A673 (cell line): ENCODE results near the gene RBM15B.

Source experiments
- EZH2 ChIP-seq: fragments of 200-600 bp; sonication (generic); IDR thresholded peaks from 2 replicates; pipeline ENCODE4 v1.6.1; 2017; ENCODE audit warnings: borderline replicate concordance, low read depth, mild to moderate bottlenecking, mixed read lengths, antibody characterized with exemption, low read length; ENCODE audit not compliant: poor library complexity, severe bottlenecking
- TF ChIP-seq, protein P1 (sequence below): fragments of 300-800, 200-600 bp; sonication (generic); conservative IDR thresholded peaks from 2 replicates; pipeline ENCODE4 v1.5.1; 2017; ENCODE audit warnings: low read depth, mild to moderate bottlenecking, antibody characterized with exemption, low read length, moderate library complexity, mixed read lengths

DNA sequence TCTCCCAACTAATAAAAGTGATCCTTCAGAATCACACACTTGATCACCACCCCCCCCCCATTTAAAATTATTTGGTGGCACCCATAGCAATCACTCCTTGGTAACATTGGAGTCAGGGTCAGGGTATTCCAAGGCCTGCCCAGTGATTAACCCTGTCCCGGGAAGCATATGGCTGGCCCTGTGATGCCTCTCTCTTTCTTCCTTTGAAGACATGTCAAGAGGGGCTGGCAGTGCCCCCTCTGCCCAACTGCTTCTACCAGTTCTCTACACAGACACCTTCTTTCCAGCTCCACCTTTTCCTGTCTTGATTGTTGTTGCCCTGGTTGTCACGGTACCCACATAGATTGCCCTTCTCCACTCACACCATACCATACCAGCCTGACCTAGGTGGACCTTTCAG lies 36.9 kb upstream of the RBM15B start:
- TF ChIP-seq, protein P1, sequence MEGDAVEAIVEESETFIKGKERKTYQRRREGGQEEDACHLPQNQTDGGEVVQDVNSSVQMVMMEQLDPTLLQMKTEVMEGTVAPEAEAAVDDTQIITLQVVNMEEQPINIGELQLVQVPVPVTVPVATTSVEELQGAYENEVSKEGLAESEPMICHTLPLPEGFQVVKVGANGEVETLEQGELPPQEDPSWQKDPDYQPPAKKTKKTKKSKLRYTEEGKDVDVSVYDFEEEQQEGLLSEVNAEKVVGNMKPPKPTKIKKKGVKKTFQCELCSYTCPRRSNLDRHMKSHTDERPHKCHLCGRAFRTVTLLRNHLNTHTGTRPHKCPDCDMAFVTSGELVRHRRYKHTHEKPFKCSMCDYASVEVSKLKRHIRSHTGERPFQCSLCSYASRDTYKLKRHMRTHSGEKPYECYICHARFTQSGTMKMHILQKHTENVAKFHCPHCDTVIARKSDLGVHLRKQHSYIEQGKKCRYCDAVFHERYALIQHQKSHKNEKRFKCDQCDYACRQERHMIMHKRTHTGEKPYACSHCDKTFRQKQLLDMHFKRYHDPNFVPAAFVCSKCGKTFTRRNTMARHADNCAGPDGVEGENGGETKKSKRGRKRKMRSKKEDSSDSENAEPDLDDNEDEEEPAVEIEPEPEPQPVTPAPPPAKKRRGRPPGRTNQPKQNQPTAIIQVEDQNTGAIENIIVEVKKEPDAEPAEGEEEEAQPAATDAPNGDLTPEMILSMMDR, result no peak
- no peak for TF ChIP-seq EZH2
